Measurements from ENCODE around the gene ELOVL1. TPM values are rescaled to one million over a fixed set of nuclear protein-coding genes. Genes with fewer than 3 reads are reported as not detected.
"Not testable (repeated sequence)": the region's sequence is repeated elsewhere in the genome, so short reads cannot be mapped to it uniquely, and the experiment has no call there.

Gene ELOVL1
- total RNA-seq, 4 donors from 2014 or later, result 149 to 434 (median 349) TPM

DNA sequence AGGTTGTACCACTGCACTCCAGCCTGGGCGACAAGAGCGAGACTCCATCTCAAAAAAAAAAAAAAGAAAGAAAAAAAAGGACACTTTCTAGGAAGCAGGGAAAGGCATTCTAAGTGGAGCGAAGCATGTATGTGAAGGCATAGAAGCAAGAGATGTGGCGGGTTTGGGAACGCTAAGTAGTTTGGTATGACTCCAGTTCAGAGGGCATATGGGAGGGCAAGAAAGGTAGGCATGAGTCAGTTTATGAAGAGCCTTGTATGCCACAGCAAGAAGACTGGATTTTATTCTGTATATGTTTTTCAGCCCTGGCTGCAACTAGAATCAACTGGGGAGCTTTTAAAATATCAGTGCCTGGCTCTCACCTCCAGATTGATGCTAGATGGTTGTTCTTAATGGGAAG lies 4.4 kb upstream of the ELOVL1 start:
- Histone ChIP-seq H3K36me3 (no peaks in the 10 kb centered on the region), H3K27me3 (no peaks in the 10 kb centered on the region), H3K9me3 (no peaks in the 10 kb centered on the region), H3K27ac (no peak overlapping the region), H3K4me3 (no peak overlapping the region), H3K4me1 (peaks cover 19% of the 10 kb centered on the region)
- 93% methylated on average over 5 of the region's 5 CpGs for WGBS
- DNase-seq (ENCODE audit: low spot score in 2 of 2), result no peak
- no peak for TF ChIP-seq POLR2AphosphoS5 (IDR thresholded peaks at IDR 0.05)
- TF ChIP-seq EP300 (IDR thresholded peaks at IDR 0.05), result no peak
- TF ChIP-seq POLR2A (IDR thresholded peaks at IDR 0.05), result no peak
- TF ChIP-seq, protein P1, sequence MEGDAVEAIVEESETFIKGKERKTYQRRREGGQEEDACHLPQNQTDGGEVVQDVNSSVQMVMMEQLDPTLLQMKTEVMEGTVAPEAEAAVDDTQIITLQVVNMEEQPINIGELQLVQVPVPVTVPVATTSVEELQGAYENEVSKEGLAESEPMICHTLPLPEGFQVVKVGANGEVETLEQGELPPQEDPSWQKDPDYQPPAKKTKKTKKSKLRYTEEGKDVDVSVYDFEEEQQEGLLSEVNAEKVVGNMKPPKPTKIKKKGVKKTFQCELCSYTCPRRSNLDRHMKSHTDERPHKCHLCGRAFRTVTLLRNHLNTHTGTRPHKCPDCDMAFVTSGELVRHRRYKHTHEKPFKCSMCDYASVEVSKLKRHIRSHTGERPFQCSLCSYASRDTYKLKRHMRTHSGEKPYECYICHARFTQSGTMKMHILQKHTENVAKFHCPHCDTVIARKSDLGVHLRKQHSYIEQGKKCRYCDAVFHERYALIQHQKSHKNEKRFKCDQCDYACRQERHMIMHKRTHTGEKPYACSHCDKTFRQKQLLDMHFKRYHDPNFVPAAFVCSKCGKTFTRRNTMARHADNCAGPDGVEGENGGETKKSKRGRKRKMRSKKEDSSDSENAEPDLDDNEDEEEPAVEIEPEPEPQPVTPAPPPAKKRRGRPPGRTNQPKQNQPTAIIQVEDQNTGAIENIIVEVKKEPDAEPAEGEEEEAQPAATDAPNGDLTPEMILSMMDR (IDR thresholded peaks at IDR 0.05), result no peak

GRCh38 chr1:43370564-43370963 lies 2.8 kb upstream of the ELOVL1 start:
- H3K4me3 ChIP-seq, result no peak overlapping the region
- DNase-seq (ENCODE audit: low spot score in 2 of 2), result no peak
- H3K27ac ChIP-seq, result no peak overlapping the region
- H3K27me3 ChIP-seq, result no peaks in the 10 kb centered on the region
- TF ChIP-seq POLR2AphosphoS5 (IDR thresholded peaks at IDR 0.05), result no peak
- no peak for TF ChIP-seq EP300 (IDR thresholded peaks at IDR 0.05)
- TF ChIP-seq, protein P1 (IDR thresholded peaks at IDR 0.05), result no peak
- no peak for TF ChIP-seq POLR2A (IDR thresholded peaks at IDR 0.05)
- H3K36me3 ChIP-seq, result peaks cover under 1% of the 10 kb centered on the region
- peaks cover 35% of the 10 kb centered on the region for H3K4me1 ChIP-seq
- no peaks in the 10 kb centered on the region for H3K9me3 ChIP-seq
- WGBS, result 76% methylated on average over 4 of the region's 4 CpGs

GRCh38 chr1:43369779-43370178 lies 2.0 kb upstream of the ELOVL1 start:
- not testable (repeated sequence) for DNase-seq (ENCODE audit: low spot score in 2 of 2); H3K27me3 ChIP-seq; H3K27ac ChIP-seq; H3K9me3 ChIP-seq; H3K36me3 ChIP-seq; H3K4me3 ChIP-seq
- 92% methylated on average over 6 of the region's 6 CpGs for WGBS
- H3K4me1 ChIP-seq, result peaks cover 41% of the 10 kb centered on the region

DNA sequence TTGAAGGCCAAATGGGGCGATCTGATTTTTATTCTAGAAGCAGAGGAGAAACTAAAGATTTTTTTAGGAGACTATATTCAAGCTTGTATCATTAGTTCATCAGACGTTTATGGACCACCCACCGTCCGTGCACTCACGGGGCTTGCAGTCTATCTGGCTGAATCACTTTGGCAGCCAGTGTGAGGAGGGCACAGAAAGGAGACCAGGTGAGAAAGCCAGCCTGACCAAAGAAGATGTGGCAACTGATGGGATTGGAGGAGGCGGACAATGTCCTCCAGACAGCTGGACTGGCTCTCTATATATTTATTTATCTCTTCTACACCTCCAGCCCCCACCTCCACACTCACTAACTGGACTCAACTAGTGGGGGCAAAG lies 822 bp upstream of the ELOVL1 start:
- H3K36me3 ChIP-seq, result peaks cover 19% of the 10 kb centered on the region
- peak overlapping the region; percentile 96 for H3K27ac ChIP-seq
- TF ChIP-seq, protein P1 (IDR thresholded peaks at IDR 0.05), result no peak
- TF ChIP-seq POLR2AphosphoS5 (IDR thresholded peaks at IDR 0.05) (no peak), EP300 (IDR thresholded peaks at IDR 0.05) (no peak), POLR2A (IDR thresholded peaks at IDR 0.05) (no peak)
- H3K4me3 ChIP-seq, result peak overlapping the region; percentile 80
- 12% methylated on average over 6 of the region's 6 CpGs for WGBS
- H3K27me3 ChIP-seq, result no peaks in the 10 kb centered on the region
- H3K4me1 ChIP-seq, result peaks cover 41% of the 10 kb centered on the region
- DNase-seq (ENCODE audit: low spot score in 2 of 2), result no peak
- H3K9me3 ChIP-seq, result no peaks in the 10 kb centered on the region

GRCh38 chr1:43367026-43367903 lies 546 bp downstream of the ELOVL1 start:
- peak in 1 of 3 donors; percentile 30 for TF ChIP-seq POLR2AphosphoS5 (IDR thresholded peaks at IDR 0.05)
- TF ChIP-seq EP300 (IDR thresholded peaks at IDR 0.05), result no peak
- no peak for TF ChIP-seq POLR2A (IDR thresholded peaks at IDR 0.05)
- WGBS, result 0% methylated on average over 27 of the region's 48 CpGs
- no peaks in the 10 kb centered on the region for H3K27me3 ChIP-seq
- peak overlapping the region; percentile 80 for H3K4me3 ChIP-seq
- no peaks in the 10 kb centered on the region for H3K9me3 ChIP-seq
- H3K27ac ChIP-seq, result peak overlapping the region; percentile 96
- H3K4me1 ChIP-seq, result peaks cover 38% of the 10 kb centered on the region
- peaks cover 33% of the 10 kb centered on the region for H3K36me3 ChIP-seq
- no peak for DNase-seq (ENCODE audit: low spot score in 2 of 2)

DNA sequence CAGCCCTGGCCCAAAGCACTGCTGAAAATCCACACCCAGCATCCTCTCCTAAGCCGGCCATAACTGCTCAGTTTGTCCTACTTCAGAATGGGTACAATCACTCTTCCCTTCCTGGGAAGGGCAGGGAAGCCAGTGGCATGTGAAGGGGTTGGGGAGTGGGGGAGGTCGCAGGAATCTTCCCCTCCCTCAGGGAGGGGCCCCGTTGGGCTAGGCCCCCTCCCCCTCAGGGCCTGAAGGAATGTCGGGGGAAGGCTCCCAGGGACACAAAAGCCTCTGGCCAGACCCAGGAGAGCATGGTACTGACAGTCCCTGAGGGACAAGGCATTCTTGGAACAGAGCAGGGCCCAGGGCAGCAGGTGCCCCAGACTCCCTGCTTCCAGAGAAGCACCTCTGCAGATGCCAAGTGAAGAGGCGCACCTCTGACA lies 1.2 kb downstream of the ELOVL1 start:
- H3K4me1 ChIP-seq, result peaks cover 38% of the 10 kb centered on the region
- peaks cover 40% of the 10 kb centered on the region for H3K36me3 ChIP-seq
- H3K4me3 ChIP-seq, result peak overlapping the region; percentile 80
- WGBS, result 34% methylated on average over 2 of the region's 5 CpGs
- no peaks in the 10 kb centered on the region for H3K27me3 ChIP-seq
- TF ChIP-seq POLR2AphosphoS5 (IDR thresholded peaks at IDR 0.05) (no peak), EP300 (IDR thresholded peaks at IDR 0.05) (no peak), POLR2A (IDR thresholded peaks at IDR 0.05) (no peak)
- TF ChIP-seq, protein P1 (IDR thresholded peaks at IDR 0.05), result no peak
- H3K27ac ChIP-seq, result peak overlapping the region; percentile 96
- DNase-seq (ENCODE audit: low spot score in 2 of 2), result no peak
- H3K9me3 ChIP-seq, result no peaks in the 10 kb centered on the region
